Esophagus (tissue), 2 donors: ENCODE measurements around the gene SLC37A4. TPM values are rescaled to one million over a fixed set of nuclear protein-coding genes. Genes with fewer than 3 reads are reported as not detected.
A peak's percentile ranks its signal among the peaks of the same experiment; 100 is the strongest.
"Not testable (repeated sequence)": the region's sequence is repeated elsewhere in the genome, so short reads cannot be mapped to it uniquely, and the experiment has no call there.

Experiments
- H3K27ac ChIP-seq, 2 donors: one replicate each; pipeline ENCODE4 v1.5.1; 2013; ENCODE audit warnings: low read depth in 2 of 2, mild to moderate bottlenecking in 2 of 2, inconsistent platforms in 1 of 2, low read length in 1 of 2, moderate library complexity in 1 of 2
- H3K27me3 ChIP-seq, 2 donors: one replicate each; pipeline ENCODE4 v1.6.1; 2013; ENCODE audit warnings: low read length in 2 of 2, control low read depth in 1 of 2, mild to moderate bottlenecking in 1 of 2; ENCODE audit not compliant: insufficient read depth in 2 of 2, control insufficient read depth in 1 of 2
- H3K36me3 ChIP-seq, 2 donors: one replicate each; pipeline ENCODE4 v1.6.1; 2013; ENCODE audit warnings: low read length in 1 of 2; ENCODE audit not compliant: control insufficient read depth in 2 of 2, insufficient read depth in 2 of 2
- H3K4me1 ChIP-seq, 2 donors: one replicate each; pipeline ENCODE4 v1.6.1; 2013; ENCODE audit warnings: low read length in 1 of 2; ENCODE audit not compliant: control insufficient read depth in 2 of 2, insufficient read depth in 2 of 2
- H3K4me3 ChIP-seq, 2 donors: one replicate each; pipeline ENCODE4 v1.5.1; 2013; ENCODE audit warnings: low read length in 2 of 2, mild to moderate bottlenecking in 2 of 2, low read depth in 1 of 2, moderate library complexity in 1 of 2
- H3K9me3 ChIP-seq, 2 donors: one replicate each; pipeline ENCODE4 v1.6.1; 2013; ENCODE audit warnings: mild to moderate bottlenecking in 2 of 2, low read depth in 1 of 2, low read length in 1 of 2, moderate library complexity in 1 of 2; ENCODE audit not compliant: control insufficient read depth in 2 of 2, insufficient read depth in 1 of 2
- WGBS, 2 donors: extraction: QIAGEN DNeasy Blood & Tissue Kit; methylation state at CpG; one replicate each; pipeline ENCODE4 v1.1.7; 2013; 5-methylcytosine and 5-hydroxymethylcytosine counted together
- polyA plus RNA-seq, 2 donors: library from polyadenylated mRNA; stranded (reverse); fragments of 200-250 nt; gene quantifications; one replicate each; pipeline ENCODE4 v1.2.3, GENCODE V29; 2013
- donor health status: healthy with polysubstance abuse.
- donor health status: Bipolar disorder and iron deficiency.

SLC37A4 gene
- polyA plus RNA-seq, 2 donors, result 7.3 to 9.3 TPM

DNA sequence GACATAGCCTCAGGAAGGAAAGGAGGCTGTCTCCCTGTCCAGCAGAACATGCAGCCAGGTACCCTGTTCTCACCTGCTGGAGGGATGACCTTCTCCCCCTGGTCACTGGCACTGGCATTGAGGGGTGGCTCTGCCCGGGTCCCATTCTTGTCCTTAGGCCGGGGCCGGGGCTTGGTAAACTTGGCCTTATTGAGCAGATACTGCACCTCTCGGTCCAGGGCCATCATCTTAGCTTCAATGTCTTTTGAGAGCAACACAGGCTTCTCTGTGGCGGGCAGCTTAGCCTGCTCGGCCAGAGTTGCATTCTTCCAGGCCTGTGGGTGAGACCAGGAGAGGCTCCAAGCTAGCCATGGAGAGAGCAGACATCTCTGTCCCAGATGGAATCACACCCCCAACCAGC, 15.8 kb upstream of the SLC37A4 start:
- Histone ChIP-seq H3K4me3 (no peak overlapping the region), H3K27ac (no peak overlapping the region), H3K27me3 (no peaks in the 10 kb centered on the region), H3K9me3 (no peaks in the 10 kb centered on the region), H3K36me3 (peaks cover 36 to 54% of the 10 kb centered on the region in 2 donors), H3K4me1 (no peaks in the 10 kb centered on the region)
- WGBS, 2 donors, result 96% methylated on average over 5 to 6 of the region's 6 CpGs

DNA sequence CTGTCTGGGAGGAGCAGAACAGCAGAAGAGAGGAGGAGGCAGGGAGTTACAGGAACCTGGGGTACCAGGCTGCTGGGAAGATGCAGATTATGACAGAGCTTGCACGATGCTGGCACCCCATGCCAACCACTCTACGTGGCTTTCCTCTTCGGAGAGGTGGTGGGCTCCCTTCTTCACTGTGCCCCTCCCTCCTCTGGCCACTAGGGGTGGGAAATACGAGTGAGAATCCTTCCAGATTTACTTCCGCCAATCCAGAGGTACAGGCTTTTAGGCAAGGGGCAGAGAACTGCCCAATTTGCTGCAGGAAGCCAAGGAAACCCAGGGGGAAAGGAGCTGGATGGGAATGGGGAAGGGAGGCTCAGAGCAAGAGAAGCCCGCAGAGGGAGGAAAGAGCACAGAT, 14.0 kb upstream of the SLC37A4 start:
- peaks cover 32 to 44% of the 10 kb centered on the region in 2 donors for H3K36me3 ChIP-seq
- no peaks in the 10 kb centered on the region for H3K27me3 ChIP-seq
- no peaks in the 10 kb centered on the region for H3K9me3 ChIP-seq
- WGBS, 2 donors, result 80% methylated on average over 6 of the region's 6 CpGs
- no peak overlapping the region for H3K27ac ChIP-seq
- H3K4me3 ChIP-seq, result no peak overlapping the region
- H3K4me1 ChIP-seq, result no peaks in the 10 kb centered on the region

DNA sequence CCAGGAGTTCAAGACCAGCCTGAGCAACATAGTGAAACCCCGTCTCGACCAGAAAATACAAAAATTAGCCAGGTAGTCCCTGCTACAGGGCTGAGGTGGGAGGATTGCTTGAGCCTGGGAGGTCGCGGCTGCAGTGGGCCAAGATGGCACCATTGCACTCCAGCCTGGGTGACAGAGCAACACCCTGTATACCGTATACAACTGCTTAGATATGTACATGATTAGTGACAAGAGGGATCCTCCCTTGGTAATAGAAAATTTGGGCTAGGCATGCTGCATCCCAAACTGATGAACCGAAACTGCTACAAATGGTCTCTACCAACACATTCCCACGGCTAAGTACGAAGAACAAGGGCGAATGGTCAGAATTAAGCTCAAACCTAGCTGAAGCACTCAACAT, 12.2 kb upstream of the SLC37A4 start:
- H3K27ac ChIP-seq, result no peak overlapping the region
- no peaks in the 10 kb centered on the region for H3K9me3 ChIP-seq
- no peaks in the 10 kb centered on the region for H3K27me3 ChIP-seq
- peaks cover 17 to 26% of the 10 kb centered on the region in 2 donors for H3K36me3 ChIP-seq
- no peaks in the 10 kb centered on the region for H3K4me1 ChIP-seq
- 89 to 90% methylated on average over 9 of the region's 9 CpGs for WGBS, 2 donors
- no peak overlapping the region for H3K4me3 ChIP-seq

DNA sequence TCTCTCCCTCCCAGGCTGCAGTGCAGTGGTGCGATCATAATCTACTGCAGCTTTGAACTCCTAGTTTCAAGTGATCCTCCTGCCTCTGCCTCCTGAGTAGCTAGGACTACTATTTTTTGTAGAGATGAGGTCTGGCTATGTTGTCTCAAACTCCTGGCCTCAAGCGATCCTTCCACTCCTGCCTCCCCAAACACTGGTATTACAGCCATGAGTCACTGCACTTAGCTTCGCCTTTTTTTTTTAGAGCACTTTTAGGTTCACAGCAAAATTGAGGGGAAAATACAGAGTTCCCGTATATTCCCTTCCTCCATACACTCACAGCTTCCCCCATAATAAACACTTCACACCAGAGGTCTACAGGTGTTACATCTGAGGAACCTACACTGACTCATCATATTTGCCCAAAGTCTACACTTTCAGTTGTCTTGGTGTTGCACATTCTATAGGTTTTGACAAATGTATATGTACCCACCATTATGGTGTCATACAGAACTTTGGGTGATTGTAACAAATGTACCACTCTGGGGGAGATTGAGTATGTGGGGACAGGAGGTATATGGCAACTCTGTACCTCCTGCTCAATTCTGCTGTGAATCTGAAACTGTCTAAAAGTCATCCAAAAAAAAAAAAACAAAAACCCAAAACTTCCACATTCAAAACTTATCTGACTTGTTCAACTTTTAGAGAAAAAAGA, 11.3 kb upstream of the SLC37A4 start:
- Histone ChIP-seq H3K9me3 (no peaks in the 10 kb centered on the region), H3K27me3 (no peaks in the 10 kb centered on the region), H3K4me1 (no peaks in the 10 kb centered on the region), H3K27ac (no peak overlapping the region), H3K4me3 (no peak overlapping the region), H3K36me3 (peaks cover 9 to 18% of the 10 kb centered on the region in 2 donors)
- 84 to 91% methylated on average over 4 of the region's 4 CpGs for WGBS, 2 donors

DNA sequence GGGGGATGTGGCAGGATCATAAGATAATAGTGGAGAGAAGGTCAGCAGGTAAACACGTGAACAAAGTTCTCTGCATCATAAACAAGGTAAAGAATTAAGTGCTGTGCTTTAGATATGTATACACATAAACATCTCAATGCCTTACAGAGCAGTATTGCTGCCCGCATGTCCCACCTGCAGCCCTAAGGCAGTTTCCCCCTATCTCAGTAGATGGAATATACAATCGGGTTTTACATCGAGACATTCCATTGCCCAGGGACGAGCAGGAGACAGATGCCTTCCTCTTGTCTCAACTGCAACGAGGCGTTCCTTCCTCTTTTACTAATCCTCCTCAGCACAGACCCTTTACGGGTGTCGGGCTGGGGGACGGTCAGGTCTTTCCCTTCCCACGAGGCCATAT, 8.8 kb upstream of the SLC37A4 start:
- H3K4me1 ChIP-seq, H3K9me3 ChIP-seq, H3K36me3 ChIP-seq, H3K27ac ChIP-seq, H3K4me3 ChIP-seq, H3K27me3 ChIP-seq: not testable (repeated sequence)
- 47 to 53% methylated on average over 9 to 11 of the region's 11 CpGs for WGBS, 2 donors

DNA sequence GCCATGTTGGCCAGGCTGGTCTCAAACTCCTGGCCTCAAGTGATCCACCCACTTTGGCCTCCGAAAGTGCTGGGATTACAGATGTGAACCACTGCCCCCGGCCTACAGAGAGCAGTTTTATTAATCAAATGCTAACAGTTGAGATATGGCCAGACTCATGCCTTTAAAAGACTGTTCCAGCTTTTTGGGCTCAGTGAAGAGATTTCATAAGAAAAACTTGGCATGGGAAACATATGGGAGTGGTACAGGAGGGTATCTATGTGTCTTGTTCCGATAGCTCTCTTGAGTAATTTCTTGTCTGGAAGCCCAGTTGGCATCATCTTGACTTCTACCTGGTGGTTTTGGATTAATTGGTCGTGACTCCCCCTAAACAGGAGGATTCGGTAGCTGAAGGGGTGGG, 8.2 kb upstream of the SLC37A4 start:
- no peaks in the 10 kb centered on the region for H3K4me1 ChIP-seq

DNA sequence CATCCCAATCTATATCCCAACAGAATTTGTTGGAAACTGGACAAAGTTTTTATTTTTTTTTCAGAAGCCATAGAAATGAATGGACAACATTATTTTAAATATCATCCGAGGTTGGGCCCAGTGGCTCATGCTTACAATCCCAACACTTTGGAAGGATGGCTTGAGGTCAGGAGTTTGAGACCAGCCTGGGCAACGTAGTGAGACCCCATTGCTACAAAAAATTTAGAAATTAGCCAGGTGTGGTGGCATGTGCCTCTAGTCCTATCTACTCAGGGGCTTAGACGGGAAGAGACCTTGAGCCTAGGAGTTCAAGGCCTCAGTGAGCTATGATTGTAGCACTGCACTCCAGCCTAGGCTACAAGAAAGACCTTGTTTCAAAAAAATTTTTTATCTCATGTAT, 4.1 kb upstream of the SLC37A4 start:
- WGBS, 2 donors, result 77 to 88% methylated on average over 3 of the region's 3 CpGs
- Histone ChIP-seq H3K27me3 (no peaks in the 10 kb centered on the region), H3K36me3 (no peaks in the 10 kb centered on the region), H3K4me3 (no peak overlapping the region), H3K9me3 (no peaks in the 10 kb centered on the region), H3K27ac (no peak overlapping the region), H3K4me1 (peaks cover 0 to 3% of the 10 kb centered on the region in 2 donors)

More for the DNA sequence above, 8.2 kb upstream of the SLC37A4 start:
- Histone ChIP-seq H3K27ac (no peak overlapping the region), H3K36me3 (no peaks in the 10 kb centered on the region), H3K9me3 (no peaks in the 10 kb centered on the region), H3K4me3 (no peak overlapping the region), H3K27me3 (no peaks in the 10 kb centered on the region)
- WGBS, 2 donors, result 74 to 84% methylated on average over 5 of the region's 5 CpGs

DNA sequence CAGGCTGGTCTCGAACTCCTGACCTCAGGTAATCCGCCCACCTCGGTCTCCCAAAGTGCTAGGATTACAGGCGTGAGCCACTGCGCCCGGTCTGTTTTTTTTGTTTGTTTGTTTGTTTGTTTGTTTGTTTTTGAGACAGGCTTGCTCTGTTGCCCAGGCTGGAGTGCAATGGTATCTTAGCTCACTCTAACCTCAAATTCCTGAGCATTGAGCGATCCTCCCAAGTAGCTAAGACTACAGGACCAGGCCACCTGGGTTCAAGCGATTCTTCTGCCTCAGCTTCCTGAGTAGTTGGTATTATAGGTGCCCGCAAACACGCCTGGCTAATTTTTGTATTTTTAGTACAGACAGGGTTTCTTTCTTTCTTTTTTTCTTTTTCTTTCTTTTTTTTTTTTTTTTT, 2.7 kb upstream of the SLC37A4 start:
- H3K36me3 ChIP-seq, H3K9me3 ChIP-seq, H3K27me3 ChIP-seq, H3K27ac ChIP-seq, H3K4me3 ChIP-seq: not testable (repeated sequence)
- peaks cover 4 to 14% of the 10 kb centered on the region in 2 donors for H3K4me1 ChIP-seq
- WGBS, 2 donors, result 84 to 87% methylated on average over 10 of the region's 10 CpGs

DNA sequence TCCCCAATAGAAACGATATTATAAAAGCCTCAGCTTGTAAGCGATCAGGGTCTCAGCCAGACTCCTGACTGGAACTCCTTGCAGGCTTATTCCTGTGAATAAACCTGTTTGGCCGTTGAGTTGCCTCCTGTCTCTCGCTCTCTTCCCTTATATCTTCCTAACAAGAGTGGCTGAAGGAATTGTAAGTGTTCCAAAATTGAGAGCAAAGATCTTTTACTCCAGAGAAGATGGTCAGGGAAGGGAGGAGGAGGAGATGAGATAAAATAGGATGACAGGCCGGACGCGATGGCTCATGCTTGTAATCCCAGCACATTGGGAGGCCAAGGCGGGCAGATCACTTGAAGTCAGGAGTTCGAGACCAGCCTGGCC, 1.2 kb upstream of the SLC37A4 start:
- Histone ChIP-seq H3K27me3 (no peaks in the 10 kb centered on the region), H3K27ac (no peak overlapping the region), H3K4me1 (peaks cover 4 to 14% of the 10 kb centered on the region in 2 donors)

DNA sequence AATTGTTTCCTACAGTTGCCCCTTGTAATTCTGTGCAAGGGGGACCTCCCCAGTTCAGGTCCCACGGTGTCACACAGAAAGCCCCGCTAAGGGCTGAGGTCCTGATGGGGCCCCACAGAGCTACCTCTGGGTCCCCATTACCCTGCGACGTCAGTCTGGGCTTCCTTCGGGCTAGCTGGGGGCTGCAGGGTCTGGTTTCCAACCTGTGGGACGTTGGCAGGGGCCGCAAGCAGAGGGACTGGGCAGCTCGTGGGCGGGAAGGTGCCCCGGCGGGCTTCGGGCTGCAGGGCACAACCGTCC, 698 bp downstream of the SLC37A4 start:
- Histone ChIP-seq H3K27ac (peak overlapping the region; percentile 53 to 92), H3K27me3 (no peaks in the 10 kb centered on the region), H3K4me3 (peak overlapping the region; percentile 57 to 82), H3K9me3 (no peaks in the 10 kb centered on the region), H3K36me3 (peaks cover 5 to 7% of the 10 kb centered on the region in 2 donors), H3K4me1 (peaks cover 4 to 14% of the 10 kb centered on the region in 2 donors)
- 3 to 6% methylated on average over 13 of the region's 13 CpGs for WGBS, 2 donors

More for the DNA sequence above, 1.2 kb upstream of the SLC37A4 start:
- Histone ChIP-seq H3K4me3 (no peak overlapping the region), H3K9me3 (no peaks in the 10 kb centered on the region), H3K36me3 (peaks cover 0 to 3% of the 10 kb centered on the region in 2 donors)
- 77 to 90% methylated on average over 9 of the region's 9 CpGs for WGBS, 2 donors
